Prostate gland (tissue), 2 donors: Measurements from ENCODE around the gene TM4SF18.
A peak's percentile ranks its signal among the peaks of the same experiment; 100 is the strongest.

Source experiments
- POLR2A ChIP-seq: fragments of 450-650 bp; IDR thresholded peaks from one replicate; pipeline ENCODE4 v1.6.1; 2016; ENCODE audit warnings: antibody characterized with exemption, mild to moderate bottlenecking
- TF ChIP-seq, protein P1 (sequence below), 4 experiments: fragments of 200-600 bp in 2 of 4; fragments of 450-650 bp in 2 of 4; sonication (generic) in 2 of 4; IDR thresholded peaks; 1 replicate in 3 of 4; 2 replicates in 1 of 4; pipeline ENCODE4 v1.5.1; 2016 to 2019; ENCODE audit warnings: antibody characterized with exemption in 4 of 4, mild to moderate bottlenecking in 2 of 4, moderate library complexity in 2 of 4

- TF ChIP-seq, protein P1, sequence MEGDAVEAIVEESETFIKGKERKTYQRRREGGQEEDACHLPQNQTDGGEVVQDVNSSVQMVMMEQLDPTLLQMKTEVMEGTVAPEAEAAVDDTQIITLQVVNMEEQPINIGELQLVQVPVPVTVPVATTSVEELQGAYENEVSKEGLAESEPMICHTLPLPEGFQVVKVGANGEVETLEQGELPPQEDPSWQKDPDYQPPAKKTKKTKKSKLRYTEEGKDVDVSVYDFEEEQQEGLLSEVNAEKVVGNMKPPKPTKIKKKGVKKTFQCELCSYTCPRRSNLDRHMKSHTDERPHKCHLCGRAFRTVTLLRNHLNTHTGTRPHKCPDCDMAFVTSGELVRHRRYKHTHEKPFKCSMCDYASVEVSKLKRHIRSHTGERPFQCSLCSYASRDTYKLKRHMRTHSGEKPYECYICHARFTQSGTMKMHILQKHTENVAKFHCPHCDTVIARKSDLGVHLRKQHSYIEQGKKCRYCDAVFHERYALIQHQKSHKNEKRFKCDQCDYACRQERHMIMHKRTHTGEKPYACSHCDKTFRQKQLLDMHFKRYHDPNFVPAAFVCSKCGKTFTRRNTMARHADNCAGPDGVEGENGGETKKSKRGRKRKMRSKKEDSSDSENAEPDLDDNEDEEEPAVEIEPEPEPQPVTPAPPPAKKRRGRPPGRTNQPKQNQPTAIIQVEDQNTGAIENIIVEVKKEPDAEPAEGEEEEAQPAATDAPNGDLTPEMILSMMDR (IDR thresholded peaks at IDR 0.05) = peak in 3 of 4 experiments; percentile 59 to 74 (median 70)
- no peak for TF ChIP-seq POLR2A
Measured at GRCh38 chr3:149352556-149352955, 19.1 kb upstream of the TM4SF18 start.
